Esophagus squamous epithelium (tissue), 5 donors: ENCODE data around the gene BRAF. TPM values are rescaled to one million over a fixed set of nuclear protein-coding genes. Genes with fewer than 3 reads are reported as not detected.

Experiments used
- DNase-seq: peaks from one replicate; lab custom pipeline; 2025; lab: John Stamatoyannopoulos, UW
- H3K27ac ChIP-seq, 4 donors: fragments of 200-600 bp; sonication (generic); one replicate each; pipeline ENCODE4 v1.5.1; 2016 to 2019; ENCODE audit warnings: mild to moderate bottlenecking in 1 of 4
- H3K27me3 ChIP-seq, 4 donors: fragments of 200-600 bp; sonication (generic); 1 replicate in 3 of 4; 2 replicates in 1 of 4; pipeline versions ENCODE4 v1.5.1 to v1.6.0; 2017 to 2021; ENCODE audit warnings: antibody characterized with exemption in 1 of 4
- H3K36me3 ChIP-seq, 3 donors: fragments of 200-600 bp; sonication (generic); one replicate each; pipeline ENCODE4 v1.5.1; 2016 to 2019
- H3K4me1 ChIP-seq, 3 donors: fragments of 200-600 bp; sonication (generic); one replicate each; pipeline ENCODE4 v1.5.1; 2017 to 2019
- H3K4me3 ChIP-seq, 4 donors: fragments of 200-600 bp; sonication (generic); 1 replicate in 3 of 4; 2 replicates in 1 of 4; pipeline ENCODE4 v1.5.1; 2016 to 2019; ENCODE audit warnings: mild to moderate bottlenecking in 2 of 4, moderate library complexity in 1 of 4
- H3K9me3 ChIP-seq, 3 donors: fragments of 200-600 bp; sonication (generic); one replicate each; pipeline ENCODE4 v1.5.1; 2016 to 2019
- POLR2A ChIP-seq, 4 donors: fragments of 450-650 bp; IDR thresholded peaks; one replicate each; pipeline ENCODE4 v1.6.1; 2017; ENCODE audit warnings: antibody characterized with exemption in 4 of 4, mild to moderate bottlenecking in 4 of 4, moderate library complexity in 3 of 4
- WGBS, 2 donors: methylation state at CpG; one replicate each; pipeline ENCODE4 v1.1.5; 2018; 5-methylcytosine and 5-hydroxymethylcytosine counted together
- intact Hi-C: fragments of 100-400 bp; cut with DNase I; formaldehyde crosslinking; loops from one replicate; pipeline ENCODE4 v1.15.0; 2022
- total RNA-seq, 4 donors: library from RNA; depleted of rRNA; stranded (reverse); fragments of >200 nt; gene quantifications; one replicate each; pipeline ENCODE4 v1.1.0, GENCODE V29; 2016
- TF ChIP-seq, protein P1 (sequence below), 6 experiments: fragments of 450-650 bp in 4 of 6; fragments of 200-600 bp in 2 of 6; sonication (generic) in 2 of 6; IDR thresholded peaks; one replicate each; pipeline ENCODE4 v1.5.1; 2016 to 2019; ENCODE audit warnings: antibody characterized with exemption in 6 of 6, mild to moderate bottlenecking in 4 of 6, moderate library complexity in 4 of 6
- donor health status: DM: yes; HTN: yes; CAD: no.

Gene BRAF
- total RNA-seq, 4 donors from 2014 or later: 10.0 to 40.6 (median 20.6) TPM

DNA sequence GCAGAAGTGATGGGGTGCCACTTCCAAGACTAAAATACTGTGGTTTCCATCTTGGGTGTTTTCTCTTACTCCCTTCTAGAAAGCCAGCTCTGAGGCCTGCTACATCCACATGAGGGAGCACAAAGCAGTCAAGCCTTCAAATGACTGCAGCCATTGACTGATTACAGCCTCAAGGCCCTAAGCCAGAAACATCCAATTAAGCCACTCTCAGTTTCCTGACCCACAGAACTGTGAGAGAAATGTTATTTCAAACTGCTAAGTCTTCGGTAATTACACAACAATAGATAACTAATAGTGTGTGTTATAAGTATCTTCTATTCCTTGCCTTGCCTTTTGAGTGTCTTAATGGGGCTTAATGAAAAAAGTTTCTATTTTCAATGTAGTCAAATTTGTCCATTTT is 24.8 kb downstream of the BRAF start:
- Histone ChIP-seq H3K4me3 (no peak overlapping the region), H3K27me3 (no peaks in the 10 kb centered on the region), H3K27ac (no peak overlapping the region), H3K36me3 (peaks cover 0 to 6% (median 0%) of the 10 kb centered on the region in 3 donors), H3K9me3 (no peaks in the 10 kb centered on the region), H3K4me1 (peaks cover 0 to 8% (median 0%) of the 10 kb centered on the region in 3 donors)
- no peak for DNase-seq
- TF ChIP-seq POLR2A (IDR thresholded peaks at IDR 0.05): no peak
- TF ChIP-seq, protein P1, sequence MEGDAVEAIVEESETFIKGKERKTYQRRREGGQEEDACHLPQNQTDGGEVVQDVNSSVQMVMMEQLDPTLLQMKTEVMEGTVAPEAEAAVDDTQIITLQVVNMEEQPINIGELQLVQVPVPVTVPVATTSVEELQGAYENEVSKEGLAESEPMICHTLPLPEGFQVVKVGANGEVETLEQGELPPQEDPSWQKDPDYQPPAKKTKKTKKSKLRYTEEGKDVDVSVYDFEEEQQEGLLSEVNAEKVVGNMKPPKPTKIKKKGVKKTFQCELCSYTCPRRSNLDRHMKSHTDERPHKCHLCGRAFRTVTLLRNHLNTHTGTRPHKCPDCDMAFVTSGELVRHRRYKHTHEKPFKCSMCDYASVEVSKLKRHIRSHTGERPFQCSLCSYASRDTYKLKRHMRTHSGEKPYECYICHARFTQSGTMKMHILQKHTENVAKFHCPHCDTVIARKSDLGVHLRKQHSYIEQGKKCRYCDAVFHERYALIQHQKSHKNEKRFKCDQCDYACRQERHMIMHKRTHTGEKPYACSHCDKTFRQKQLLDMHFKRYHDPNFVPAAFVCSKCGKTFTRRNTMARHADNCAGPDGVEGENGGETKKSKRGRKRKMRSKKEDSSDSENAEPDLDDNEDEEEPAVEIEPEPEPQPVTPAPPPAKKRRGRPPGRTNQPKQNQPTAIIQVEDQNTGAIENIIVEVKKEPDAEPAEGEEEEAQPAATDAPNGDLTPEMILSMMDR (IDR thresholded peaks at IDR 0.05): no peak
- intact Hi-C loops: no loop called here
- WGBS, 2 donors: 67 to 75% methylated on average over 1 of the region's 1 CpG

DNA sequence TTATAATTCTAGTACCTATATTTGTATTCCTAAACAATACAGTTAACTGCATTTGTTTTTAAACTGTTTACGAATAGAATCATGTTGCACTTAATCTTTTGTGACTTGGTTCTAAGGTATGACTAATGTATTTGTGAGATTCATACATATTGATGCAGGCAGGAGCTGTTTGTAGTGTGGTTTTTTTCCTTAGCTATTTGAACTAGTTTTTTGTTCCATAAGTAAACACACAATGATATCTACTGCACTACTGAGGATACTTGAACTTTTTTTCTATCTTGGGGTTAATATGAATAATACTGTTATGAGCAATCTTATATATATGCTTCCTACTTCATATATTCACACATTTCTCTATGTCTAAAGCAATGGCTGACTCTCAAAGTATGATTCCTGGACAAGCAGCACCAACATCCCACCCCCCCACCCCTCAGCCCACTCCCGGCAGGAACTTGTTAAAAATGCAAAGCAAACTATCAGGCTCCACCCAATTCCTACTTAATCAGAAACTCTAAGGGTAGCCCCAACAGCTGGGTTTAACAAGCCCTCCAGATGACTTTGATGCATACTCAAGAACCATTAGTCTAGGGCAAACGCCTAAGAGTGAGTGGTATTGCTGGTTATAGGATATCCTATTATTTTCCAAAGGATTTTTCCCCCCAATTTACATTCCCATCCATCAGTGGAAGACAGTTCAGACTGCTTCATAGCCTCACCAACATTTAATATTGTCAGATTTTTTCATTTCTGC is 25.8 kb downstream of the BRAF start:
- no peaks in the 10 kb centered on the region for H3K9me3 ChIP-seq
- WGBS, 2 donors: 67 to 85% methylated on average over 3 of the region's 3 CpGs
- H3K36me3 ChIP-seq: peaks cover 0 to 6% (median 0%) of the 10 kb centered on the region in 3 donors
- intact Hi-C loops: no loop called here
- DNase-seq: no peak
- TF ChIP-seq, protein P1 (IDR thresholded peaks at IDR 0.05): no peak
- no peak for TF ChIP-seq POLR2A (IDR thresholded peaks at IDR 0.05)
- no peak overlapping the region for H3K4me3 ChIP-seq
- peaks cover 0 to 8% (median 0%) of the 10 kb centered on the region in 3 donors for H3K4me1 ChIP-seq
- no peaks in the 10 kb centered on the region for H3K27me3 ChIP-seq
- no peak overlapping the region for H3K27ac ChIP-seq

DNA sequence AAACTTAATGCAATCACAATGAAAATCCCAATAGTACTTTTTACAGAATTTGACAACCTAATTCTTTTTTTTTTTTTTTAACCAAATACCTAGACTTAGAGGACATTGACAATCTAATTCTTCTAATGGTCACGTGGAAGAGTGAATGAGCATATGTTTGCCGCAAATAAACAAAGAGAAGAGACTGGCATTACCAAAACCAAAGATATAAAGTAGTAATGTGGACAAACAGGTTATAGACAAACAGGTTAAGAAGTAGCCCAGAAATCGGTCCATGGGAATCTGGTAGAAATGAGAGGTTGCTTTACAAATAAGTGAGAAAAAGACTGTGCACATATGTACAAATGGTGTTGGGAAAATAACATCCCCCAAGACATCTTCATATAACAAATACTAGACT is 27.7 kb downstream of the BRAF start:
- intact Hi-C loops: no loop called here
- no peak for DNase-seq
- 82 to 93% methylated on average over 3 of the region's 3 CpGs for WGBS, 2 donors
- H3K27me3 ChIP-seq: no peaks in the 10 kb centered on the region
- H3K36me3 ChIP-seq: no peaks in the 10 kb centered on the region
- TF ChIP-seq POLR2A (IDR thresholded peaks at IDR 0.05): no peak
- TF ChIP-seq, protein P1 (IDR thresholded peaks at IDR 0.05): no peak
- H3K4me1 ChIP-seq: peaks cover 0 to 8% (median 0%) of the 10 kb centered on the region in 3 donors
- no peak overlapping the region for H3K4me3 ChIP-seq
- no peak overlapping the region for H3K27ac ChIP-seq
- no peaks in the 10 kb centered on the region for H3K9me3 ChIP-seq

DNA sequence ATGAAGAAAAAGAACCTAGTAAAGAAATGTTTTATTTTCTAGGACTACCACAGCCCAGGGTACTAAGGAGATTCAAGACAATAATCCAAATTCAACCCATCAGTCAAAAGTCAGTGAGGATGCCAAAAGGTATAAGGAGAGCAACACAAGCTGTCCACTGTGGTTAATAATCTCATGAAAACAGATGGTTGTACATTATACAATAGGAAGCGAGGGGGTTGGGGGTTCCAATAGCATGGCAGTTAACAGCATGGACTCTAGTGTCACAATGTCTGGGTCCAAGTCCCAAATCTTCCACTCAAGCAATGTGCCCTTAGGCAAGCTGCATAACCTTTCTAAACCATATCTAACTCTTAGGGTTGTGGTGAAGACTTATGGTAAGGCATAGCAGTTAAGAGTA is 35.1 kb downstream of the BRAF start:
- no peak overlapping the region for H3K27ac ChIP-seq
- no peak for DNase-seq
- 44 to 80% methylated on average over 1 of the region's 1 CpG for WGBS, 2 donors
- no peaks in the 10 kb centered on the region for H3K36me3 ChIP-seq
- TF ChIP-seq, protein P1 (IDR thresholded peaks at IDR 0.05): no peak
- TF ChIP-seq POLR2A (IDR thresholded peaks at IDR 0.05): no peak
- intact Hi-C loops: no loop called here
- no peak overlapping the region for H3K4me3 ChIP-seq
- no peaks in the 10 kb centered on the region for H3K9me3 ChIP-seq
- no peaks in the 10 kb centered on the region for H3K4me1 ChIP-seq
- H3K27me3 ChIP-seq: no peaks in the 10 kb centered on the region

DNA sequence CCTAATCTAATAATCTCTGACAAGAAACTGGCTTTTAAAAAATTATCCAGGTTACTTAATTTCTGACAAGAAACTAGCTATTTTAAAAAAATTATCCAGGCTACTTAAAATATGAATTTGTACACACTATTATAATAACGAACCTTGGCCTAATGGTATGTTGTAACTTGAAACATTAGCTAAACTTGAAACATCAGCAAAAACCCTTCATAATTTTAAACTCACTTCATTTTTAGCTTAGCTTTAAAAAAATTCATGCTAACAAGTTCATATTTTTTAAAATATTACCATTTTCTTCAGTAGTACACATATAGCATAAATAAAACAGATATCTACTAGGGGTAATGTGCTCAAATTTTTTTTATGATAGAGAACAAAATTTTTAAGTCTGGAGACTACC is 35.6 kb downstream of the BRAF start:
- no peaks in the 10 kb centered on the region for H3K27me3 ChIP-seq
- no peaks in the 10 kb centered on the region for H3K9me3 ChIP-seq
- TF ChIP-seq, protein P1 (IDR thresholded peaks at IDR 0.05): no peak
- no peak for TF ChIP-seq POLR2A (IDR thresholded peaks at IDR 0.05)
- H3K27ac ChIP-seq: no peak overlapping the region
- no peak for DNase-seq
- 71 to 80% methylated on average over 1 of the region's 1 CpG for WGBS, 2 donors
- intact Hi-C loops: no loop called here
- no peaks in the 10 kb centered on the region for H3K36me3 ChIP-seq
- no peak overlapping the region for H3K4me3 ChIP-seq
- no peaks in the 10 kb centered on the region for H3K4me1 ChIP-seq
